PC-3 (cell line): ENCODE results near the gene CIAO2B.

Source experiments
- EZH2 ChIP-seq: fragments of 300-600 bp; sonication (generic); IDR thresholded peaks from one replicate; pipeline ENCODE4 v1.6.1; 2017; ENCODE audit warnings: antibody characterized with exemption, mild to moderate bottlenecking, low read length; ENCODE audit not compliant: unreplicated experiment
- EZH2phosphoT487 ChIP-seq: fragments of 300-600 bp; sonication (generic); IDR thresholded peaks from 2 replicates; pipeline ENCODE4 v1.6.1; 2018; ENCODE audit warnings: mild to moderate bottlenecking, antibody characterized with exemption, low read length, borderline replicate concordance
- TF ChIP-seq, protein P1 (sequence below): fragments of 300-600 bp; sonication (generic); conservative IDR thresholded peaks from 2 replicates; pipeline ENCODE4 v1.5.1; 2017; ENCODE audit warnings: antibody characterized with exemption, low read depth, mild to moderate bottlenecking, low read length

DNA sequence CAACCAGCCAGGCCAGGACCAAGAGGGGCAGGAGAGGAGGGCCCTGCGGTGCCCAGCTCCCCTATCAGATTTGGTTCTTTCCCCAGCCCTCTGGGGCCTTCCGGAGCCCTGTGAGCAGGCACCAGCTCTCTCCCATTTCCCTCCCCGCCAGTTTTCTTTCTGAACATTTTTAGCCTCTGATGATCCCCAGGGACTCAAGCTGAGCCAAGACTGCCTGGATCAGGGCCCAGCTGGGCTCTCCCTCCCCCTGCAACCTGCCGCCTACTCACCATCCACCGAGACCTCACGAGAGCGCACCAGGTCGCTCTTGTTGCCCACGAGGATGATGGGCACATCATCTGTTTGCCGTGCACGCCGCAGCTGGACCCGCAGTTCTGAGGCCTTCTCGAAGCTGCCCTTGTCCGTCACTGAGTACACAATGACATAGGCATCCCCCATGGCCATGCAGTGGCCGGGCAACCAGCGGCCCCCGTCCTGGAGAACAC is 10.9 kb downstream of the CIAO2B start:
- TF ChIP-seq, protein P1, sequence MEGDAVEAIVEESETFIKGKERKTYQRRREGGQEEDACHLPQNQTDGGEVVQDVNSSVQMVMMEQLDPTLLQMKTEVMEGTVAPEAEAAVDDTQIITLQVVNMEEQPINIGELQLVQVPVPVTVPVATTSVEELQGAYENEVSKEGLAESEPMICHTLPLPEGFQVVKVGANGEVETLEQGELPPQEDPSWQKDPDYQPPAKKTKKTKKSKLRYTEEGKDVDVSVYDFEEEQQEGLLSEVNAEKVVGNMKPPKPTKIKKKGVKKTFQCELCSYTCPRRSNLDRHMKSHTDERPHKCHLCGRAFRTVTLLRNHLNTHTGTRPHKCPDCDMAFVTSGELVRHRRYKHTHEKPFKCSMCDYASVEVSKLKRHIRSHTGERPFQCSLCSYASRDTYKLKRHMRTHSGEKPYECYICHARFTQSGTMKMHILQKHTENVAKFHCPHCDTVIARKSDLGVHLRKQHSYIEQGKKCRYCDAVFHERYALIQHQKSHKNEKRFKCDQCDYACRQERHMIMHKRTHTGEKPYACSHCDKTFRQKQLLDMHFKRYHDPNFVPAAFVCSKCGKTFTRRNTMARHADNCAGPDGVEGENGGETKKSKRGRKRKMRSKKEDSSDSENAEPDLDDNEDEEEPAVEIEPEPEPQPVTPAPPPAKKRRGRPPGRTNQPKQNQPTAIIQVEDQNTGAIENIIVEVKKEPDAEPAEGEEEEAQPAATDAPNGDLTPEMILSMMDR, result no peak
- no peak for TF ChIP-seq EZH2
- no peak for TF ChIP-seq EZH2phosphoT487
